NCI-H2196 (cell line): ENCODE measurements around the gene SNAP25.

Experiments used
- DNase-seq: peaks from one replicate; lab custom pipeline; 2025; ENCODE audit not compliant: unreplicated experiment; lab: John Stamatoyannopoulos, UW

SNAP25 gene

DNA sequence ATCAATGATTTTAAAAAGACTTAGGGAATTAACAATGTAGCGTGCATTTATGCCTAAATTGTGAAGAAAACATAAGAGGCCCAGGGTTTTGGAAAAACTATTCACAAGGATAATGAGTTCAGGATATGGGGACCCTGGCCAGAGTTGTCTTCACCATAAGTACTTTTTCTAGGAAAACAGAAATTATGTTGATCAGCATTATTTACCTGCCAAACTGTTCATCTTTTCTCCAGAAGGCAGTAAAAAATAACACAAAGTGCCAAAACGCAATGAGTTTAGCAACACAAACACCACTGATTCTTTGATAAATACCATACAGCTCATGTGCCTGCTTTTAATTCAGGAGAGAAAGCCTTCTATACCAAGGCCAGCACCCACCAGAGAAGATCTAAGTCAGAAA is 43.1 kb downstream of the SNAP25 start:
- DNase-seq = no peak

DNA sequence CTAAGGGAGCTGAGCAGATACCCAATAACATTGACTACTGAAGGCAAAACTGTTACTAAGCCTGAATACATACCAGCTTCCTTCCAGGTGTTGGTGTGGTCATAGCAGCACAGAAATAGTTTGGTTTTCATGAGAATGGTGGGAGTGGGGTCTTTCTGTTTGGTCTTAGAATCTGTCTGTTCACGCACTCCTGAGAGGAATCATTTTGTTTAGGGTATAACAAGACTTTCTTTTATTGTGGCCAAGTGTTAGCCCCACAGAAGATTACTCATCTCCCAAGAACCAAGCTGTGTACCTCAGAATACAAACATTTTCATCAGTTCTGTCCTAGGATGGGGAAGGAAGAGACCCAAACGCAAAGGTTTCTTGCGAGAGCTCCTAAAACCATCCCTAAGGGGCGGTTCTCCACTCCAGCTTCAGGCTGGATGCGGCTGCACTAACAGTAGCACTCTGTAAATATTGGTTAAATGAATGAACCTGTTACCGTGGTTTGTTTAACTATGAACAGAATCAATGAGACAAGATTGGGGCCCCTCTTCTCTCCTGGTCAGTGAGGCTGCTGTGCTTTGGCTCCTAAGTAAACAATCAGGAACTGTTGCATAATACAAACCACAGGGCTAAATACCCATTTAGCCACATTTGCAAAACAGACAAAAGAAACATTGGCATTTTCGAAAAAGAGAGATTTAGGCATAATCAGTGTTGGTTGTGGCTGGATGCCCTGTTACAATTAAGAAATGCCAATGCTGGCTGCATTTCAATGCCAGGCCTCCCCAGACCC is 44.9 kb downstream of the SNAP25 start:
- no peak for DNase-seq

DNA sequence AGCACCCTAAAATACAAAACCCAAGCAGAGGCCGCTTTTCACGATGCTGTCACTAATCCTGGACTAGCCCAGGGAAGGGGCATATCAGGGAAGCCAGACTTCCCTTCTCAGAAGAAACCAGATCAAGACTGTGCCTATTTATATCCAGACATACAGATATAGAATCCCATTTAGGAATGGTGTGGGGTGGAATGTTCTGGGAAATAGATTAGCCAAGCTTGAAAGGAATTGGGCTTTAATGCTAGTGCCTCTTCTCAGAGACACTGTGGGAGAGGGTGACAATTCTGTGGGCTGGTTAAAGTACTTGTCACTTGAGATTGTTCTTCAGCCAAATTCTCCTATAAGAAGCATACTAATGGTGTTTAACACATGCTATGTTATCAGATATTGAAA is 45.5 kb downstream of the SNAP25 start:
- no peak for DNase-seq

DNA sequence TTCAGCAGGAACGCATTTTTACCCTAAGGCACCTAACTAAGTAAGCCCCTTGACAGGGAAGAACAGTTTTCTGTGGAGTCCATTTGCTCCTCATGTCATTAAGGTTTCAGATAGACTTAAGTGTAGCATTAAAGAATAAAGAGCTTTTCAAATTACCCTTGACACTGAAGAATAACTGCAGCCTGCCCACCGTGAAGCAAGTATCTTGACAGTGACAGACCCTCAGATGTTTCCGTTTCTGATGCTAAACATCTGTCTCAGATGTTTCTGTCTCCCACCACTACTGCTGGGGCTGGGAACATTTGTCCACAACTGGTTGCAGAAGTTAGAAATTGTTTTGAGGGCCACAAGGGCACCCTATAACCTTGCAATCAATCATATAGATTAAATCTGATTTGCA is 50.0 kb downstream of the SNAP25 start:
- no peak for DNase-seq

DNA sequence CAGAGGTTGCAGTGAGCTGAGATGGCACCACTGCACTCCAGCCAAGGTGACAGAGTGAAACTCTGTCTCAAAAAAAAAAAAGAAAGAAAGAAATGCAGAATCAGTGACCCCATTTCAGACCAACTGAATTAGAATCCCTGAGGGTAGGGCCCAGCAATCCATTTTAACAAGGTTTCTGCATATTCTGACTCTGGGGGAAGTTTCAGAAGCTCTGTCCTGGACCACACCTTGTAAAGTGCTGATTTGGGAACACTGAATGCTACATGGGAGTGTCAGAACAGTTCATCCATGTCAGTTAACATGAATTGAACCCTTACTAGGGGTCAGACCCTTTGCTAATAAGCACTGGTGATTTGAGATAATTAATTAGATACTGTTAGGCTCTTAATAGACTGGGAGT is 52.0 kb downstream of the SNAP25 start:
- no peak for DNase-seq

DNA sequence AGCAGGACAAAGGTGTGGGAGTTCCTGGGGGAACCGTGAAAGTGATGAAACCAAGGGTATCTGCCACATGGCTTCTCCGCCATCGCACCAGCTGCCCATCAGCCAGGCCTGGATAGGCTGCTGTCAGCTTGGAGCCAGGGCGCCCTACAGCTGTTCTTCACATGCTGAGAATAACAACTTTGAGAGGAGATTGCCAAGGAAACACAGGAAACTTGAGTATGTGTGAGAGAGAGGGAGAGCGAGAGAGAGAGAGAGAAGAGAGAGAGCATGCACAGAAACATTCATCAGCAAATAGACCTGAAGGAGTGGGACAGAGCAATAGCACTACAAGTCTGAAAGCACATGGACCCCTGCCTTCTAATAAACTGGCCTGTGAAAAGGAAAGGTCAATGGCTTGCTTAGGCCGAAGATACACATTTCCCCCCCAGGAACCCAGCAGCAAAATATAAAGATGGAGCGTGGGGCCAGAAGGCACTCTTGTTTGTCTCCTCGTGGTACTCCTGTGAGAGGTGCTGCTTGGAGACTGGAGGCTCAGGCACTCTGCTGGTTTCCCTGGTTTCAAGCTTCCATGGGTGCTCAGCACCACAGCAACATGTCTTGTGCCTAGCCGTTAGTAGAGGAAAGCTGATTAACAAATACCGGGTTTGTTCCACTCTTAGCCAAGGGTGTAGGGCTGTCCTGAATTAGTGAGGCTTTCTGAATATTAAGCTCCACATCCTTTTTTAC is 53.0 kb downstream of the SNAP25 start:
- no peak for DNase-seq

DNA sequence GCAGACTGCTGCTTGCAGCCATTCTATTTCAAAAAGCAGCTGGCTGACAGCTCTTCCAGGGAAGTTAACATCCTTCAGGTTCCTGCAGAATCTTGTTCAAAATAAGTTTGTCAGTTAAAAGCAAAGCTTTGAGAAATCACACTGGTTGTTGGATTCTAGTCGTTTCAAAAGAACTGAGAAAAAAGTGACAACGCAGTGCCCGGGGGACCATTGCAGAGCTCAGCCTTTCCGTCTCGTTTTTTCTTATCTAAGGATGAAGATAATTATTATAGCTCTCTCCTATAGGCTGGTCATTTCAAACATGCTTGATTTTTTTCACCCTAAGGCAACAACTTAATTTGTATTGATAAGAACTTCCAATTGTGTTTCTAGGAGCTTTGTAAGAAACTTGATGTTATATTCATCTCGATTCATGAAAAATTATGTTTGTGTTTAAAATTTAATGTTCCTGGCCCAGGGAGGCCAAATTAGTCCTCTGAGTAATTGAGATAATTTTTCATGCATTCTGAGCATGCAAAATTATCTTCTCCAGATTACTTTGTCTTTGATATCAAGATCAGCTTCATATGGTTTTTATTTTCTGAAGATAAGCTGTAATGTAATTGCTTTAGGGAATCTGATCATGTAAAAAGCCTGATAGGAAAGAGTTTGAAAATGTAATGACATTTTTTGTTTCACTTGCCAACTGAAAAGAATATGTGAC is 58.4 kb downstream of the SNAP25 start:
- DNase-seq = no peak

DNA sequence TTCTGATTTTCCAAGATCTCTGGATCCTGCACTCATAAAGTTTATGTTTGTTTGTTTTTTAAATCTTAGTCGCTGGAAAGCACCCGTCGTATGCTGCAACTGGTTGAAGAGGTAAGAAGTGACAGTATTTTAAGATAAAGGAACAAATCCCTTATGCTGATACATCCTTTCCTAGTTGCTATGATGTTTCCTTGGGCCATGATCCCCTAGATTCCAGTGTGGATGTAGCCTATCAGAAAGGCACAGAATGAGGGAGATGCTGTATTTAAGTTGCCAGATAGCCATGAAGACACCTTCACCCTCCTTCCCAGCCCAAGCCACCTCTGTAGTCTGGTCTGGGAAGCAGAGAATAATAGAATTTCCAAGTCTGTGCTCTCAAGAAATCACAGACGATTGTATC is 59.0 kb downstream of the SNAP25 start:
- no peak for DNase-seq

DNA sequence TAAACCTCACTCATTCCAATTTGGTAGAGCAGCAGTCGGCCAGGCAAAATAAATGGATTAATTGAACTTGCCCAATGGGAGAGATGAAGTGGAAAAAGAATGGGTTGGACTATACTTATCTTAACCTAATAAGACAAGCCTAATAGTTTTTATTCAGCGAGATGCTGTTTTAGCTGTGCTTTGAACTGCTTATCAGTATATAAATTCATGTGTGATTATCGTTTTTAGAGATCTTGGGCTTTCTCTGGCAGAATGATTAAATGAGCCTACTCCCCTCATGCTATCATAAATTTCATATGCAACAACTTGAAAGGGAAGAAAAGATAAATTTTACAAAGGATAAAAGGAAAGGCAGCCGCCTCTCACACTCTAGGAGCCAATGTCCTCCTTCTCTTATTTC is 59.8 kb downstream of the SNAP25 start:
- no peak for DNase-seq

DNA sequence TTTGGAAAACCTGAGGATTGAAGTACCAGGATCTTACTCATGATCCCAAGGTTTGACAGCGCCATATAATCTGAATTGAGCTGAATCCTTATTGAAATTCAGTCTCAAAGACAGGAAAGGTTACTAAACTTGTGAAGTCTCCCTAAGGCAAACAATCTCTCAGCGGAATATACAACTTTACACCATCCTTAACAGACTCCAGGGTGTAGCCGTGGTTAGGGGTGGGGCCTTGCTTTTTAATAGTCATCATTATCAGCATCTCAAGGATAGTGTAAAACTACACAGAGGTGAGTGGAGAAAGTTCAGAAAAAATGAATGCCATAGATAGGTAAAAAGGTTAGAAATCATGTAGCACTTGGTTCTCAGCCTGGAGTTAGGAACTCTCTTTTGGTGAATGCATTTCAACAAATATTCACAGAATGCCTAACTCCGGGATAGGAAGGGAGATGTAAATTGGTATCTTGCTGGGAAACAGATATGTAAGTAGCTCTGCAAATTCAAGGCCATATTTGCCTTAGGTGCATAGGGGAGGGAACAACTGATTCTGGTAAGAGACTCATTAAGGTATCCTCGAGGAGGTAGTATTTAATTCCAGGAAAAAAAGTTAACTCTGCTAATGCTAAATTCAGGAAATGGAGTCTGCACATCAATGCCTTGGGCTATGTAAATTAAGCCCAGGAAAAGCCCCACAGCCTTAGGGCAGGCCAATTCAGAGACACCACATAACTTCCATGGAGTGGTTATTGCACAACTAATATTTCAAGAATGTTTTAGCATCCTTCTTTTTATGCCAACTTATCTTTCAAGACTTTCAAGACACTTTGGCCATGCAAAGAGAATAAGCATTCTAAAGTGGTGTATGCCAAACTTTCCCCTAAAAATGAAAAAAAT is 61.6 kb downstream of the SNAP25 start:
- DNase-seq = no peak

DNA sequence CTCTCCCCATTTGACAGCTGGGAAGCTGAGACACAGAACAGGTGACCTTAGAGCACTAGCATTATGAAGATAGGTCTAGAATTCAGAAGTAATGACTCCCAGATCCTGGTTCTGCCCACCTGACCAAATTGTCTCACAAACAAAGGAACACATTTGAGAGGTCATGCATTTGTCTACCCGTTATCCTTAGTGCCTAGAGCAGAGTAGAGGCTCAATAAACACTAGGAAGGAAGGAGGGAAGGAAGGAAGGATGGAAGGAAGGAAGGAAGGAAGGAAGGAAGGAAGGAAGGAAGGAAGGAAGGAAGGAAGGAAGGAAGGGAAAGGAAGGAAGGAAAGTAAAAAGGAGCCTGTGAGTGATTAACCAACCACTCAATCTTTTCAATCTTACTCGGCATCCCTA is 63.3 kb downstream of the SNAP25 start:
- DNase-seq = no peak

DNA sequence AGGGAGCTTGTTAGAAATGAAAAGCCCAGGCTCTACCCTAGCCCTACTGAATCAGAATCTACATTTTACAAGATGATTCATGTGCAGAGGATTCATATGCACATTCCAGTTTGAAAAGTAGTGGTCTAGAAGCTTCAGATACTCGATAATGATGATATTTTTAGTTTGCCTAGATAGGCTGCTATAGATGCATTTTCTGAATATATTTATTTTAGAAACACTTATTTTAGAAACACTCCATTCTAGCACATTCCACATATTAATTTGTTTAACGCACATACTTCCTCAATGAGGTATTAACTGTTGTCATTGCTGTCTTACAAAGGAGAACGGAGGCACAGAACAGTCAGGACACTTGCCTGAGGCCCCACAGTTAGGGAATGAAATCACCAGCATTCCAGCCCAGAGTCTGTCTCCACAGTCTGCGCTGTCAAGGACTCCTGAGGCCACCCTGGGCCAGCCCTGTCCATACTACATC is 64.4 kb downstream of the SNAP25 start:
- DNase-seq = no peak

DNA sequence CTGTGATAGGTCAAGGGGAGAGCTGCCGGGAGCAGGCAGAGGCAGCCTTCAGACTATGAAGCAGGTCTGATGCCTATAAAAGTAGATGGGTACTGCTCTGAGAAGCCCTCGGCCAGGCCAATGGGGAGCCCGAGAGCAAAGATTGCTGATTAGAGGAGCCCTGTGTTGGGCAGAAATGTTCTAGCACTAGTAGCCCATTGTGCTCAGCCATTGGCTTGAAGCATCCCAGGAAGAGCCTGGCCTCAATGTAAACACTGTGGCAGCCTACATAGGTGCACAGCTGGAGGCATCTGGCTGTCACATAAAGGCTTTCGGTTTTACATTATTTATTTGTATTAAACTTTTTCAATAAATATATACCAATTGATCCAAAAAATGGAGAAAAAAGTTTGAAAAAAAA is 67.7 kb downstream of the SNAP25 start:
- DNase-seq = no peak

DNA sequence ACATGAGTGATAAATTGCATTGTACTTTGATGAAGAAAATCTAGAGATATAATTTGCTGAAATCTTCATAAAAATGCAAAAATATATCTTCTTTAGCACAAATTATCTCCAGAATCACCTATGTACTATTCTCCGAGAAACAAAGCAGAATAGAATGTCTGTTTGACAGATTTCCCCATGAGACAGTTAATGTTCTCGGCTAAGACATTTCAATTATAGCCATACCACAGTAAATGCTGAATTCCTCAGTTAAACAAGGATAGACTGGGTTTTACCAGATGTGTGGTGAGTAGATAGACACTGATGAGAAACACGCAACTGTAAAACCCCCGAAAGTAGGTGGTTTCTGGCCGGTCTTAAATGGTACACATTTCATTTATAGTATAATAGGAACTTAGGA is 69.8 kb downstream of the SNAP25 start:
- no peak for DNase-seq

DNA sequence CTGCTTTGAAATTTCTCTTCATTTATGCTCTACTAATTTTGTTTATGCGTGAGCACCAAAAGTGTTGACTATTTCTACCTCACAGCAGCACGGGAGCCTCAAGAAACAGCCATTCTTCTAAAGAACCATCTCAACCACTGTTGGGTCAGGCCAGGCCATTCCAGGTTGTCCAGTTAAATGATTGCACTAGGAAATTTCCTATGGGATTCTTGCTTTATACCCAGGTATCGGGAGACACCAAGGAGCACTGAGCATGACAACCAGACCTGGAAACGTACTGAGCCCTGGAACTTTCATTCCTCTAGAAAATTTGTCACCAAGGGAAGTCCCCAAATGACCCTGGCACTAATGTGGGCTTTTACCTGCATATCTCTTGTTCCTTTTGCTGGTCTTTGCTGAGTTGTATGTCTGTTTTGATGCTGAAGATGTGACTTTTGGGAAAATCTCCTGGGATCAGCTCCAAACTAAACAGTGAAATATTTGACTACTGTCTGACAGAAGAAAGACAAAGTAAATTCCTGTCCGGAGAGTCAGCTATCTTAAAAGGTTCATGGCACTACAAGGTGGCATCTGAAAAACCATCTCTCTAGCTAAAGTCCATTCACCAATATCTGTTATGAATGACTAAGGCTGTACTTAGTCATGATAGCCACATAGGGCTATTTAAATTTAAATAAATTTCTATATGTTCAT is 70.5 kb downstream of the SNAP25 start:
- no peak for DNase-seq

DNA sequence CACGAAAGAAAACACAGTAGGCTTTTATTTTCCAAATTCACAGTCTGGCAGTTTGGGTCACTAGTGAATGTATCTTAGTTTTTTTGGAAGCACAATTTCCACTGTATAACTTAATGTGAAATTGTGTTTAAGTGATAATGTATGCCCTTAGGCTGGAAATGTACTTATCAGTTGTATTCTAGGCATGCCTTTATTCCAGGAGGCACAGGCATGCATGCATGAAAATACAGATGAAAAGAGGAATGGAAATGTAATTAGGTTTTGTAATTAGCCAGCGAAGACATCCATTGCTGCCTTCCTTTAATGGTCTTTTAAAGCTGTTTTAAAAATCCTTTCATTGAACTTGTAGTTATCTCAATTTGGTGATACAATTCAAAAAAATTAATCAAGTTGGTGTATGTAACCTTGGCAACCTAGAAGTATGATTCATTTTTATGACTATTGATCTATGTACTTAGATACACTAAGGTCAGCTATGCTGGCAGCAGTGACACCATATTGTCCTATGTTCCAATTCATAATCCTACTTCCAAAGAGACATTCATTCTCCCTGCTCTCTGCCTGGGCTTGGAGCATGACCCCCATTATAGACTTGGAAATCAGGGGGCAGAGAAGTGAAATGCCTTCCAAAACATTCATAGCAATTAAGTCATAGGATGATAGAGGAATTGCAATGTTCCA is 73.1 kb downstream of the SNAP25 start:
- no peak for DNase-seq

DNA sequence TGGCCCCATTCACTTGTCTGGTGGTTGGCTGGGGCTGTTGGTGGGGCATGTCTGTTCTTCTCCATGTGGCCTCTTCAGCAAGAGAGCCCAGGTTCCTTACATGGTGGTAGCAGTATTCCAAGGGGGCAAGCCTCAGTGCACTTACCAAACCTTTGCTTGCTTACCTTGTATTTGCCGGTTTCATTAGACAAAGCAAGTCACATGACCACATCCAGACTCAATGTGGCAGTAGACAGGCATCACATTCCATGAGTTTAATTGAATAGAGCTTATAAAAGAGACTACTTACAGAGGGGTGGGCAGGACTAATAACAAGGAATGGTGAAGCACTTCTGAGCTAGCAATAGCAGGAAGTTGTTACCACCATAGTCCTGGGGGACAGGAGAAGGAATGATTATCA is 78.6 kb downstream of the SNAP25 start:
- no peak for DNase-seq

DNA sequence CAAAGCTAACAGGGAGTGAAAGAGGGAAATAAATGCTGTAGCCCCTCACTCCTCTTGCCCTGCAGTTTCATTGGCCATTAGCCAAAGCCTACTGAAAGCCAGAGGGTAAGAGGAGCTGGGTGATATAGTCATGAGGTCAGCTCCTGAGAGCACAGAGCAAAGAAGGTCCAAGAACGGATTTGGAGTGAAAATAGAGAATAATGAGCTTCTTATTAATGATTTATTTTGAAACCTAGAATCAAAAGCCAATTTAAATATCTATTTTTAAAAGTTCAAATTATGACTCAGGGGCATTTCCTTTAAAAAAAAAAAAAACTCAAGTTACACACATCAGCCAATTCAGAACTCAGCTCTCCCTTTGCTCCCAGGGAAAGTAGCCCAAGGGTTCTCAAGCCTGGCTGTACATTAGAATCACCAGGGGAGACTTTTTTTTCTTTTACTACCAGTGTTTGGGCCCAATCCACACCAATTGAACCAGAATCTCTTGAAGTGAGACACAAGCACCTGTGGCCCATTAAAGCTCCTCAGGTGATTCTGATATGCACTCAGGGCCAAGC is 79.1 kb downstream of the SNAP25 start:
- DNase-seq = no peak

DNA sequence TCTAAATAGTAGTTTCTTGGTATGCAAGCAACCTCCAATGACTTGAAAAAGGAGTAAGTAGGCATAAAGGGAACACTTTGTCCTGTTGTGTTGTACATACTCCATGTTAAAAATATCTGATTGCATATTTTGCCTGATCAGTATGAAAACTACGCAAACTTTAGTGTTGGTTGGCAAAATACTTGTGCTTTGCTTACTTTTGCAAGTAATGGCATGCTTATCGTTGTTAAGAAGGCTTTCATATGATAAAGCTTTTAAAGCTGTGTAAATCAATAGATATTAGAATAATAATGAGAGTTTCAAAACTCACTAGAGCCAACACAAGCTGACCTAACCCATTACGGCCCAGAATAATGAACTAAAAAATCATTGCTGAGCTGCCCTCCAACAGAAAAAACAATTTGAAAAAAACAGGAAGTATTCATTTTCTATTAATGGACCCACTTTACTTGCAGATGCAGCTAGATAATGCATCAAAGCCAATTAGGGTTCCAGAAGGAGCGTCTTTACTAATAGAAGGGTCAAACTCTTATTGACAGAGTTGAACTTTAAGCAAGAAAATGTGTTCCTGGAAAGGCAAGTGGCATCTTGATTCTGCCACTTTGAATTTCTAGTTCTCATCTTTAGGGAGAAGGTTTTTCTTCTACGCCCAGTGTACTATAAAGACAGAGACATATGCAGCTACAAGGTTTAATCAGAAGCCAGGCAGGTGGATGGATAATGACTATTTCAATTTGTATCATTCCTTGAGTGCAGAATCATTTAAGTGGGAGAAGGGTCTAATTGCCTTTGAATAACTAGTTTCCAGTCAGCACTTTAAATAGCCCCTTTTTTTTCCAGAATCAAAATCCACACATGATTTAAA is 82.2 kb downstream of the SNAP25 start:
- DNase-seq = no peak
